Tongue (tissue), 2 donors: ENCODE data around the gene GATAD2B. TPM values are rescaled to one million over a fixed set of nuclear protein-coding genes. Genes with fewer than 3 reads are reported as not detected.
"Not testable (repeated sequence)": the region's sequence is repeated elsewhere in the genome, so short reads cannot be mapped to it uniquely, and the experiment has no call there.

Experiments used
- DNase-seq: peaks from one replicate; pipeline ENCODE4 v3.0.0-alpha.2; 2015
- total RNA-seq: library from RNA; depleted of rRNA; stranded (reverse); fragments of >200 nt; gene quantifications from one replicate; pipeline ENCODE4 v1.2.3, GENCODE V29; 2014

The GATAD2B gene
- total RNA-seq, 1 donor from 2014 or later, result 11.2 TPM

GRCh38 chr1:153795934-153796785 lies 126.6 kb downstream of the GATAD2B start:
- DNase-seq, result no peak

- no peak for DNase-seq
These were observed 127.4 kb downstream of the GATAD2B start for GRCh38 chr1:153795330-153795837.

DNA sequence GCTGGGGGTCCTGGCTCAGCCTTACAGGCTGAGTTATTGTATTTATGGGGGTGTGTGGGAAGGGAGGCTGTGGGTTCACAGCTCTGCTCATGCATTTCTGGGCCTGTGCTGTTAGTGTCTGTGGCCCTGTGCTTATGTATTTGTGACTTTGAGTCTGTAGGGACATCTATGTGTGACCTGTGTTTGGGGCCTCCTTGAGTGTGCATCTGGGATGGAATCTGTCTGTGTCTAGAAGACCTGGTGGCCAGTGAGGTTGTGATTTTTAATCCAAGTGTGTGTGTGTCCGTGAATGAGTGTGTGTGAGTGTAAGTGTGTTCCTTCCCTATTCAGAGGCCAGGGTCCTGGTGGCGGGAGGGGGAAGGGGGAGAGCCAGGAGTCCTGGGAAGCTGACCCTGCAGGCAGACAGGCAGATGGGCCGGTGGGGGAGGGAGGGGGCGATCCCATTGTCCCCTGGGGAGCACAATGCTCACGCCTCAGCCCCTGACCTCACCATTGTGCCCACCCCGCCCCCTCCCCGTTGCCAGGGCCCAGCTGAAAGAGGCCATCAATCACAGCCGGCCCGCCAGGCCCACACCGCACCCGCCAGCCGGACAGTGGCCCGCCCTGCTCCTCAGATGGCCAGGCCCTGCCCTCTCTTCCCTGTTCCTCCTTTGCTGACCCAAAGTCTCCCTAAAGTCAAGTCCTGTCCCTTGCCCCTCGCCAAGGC lies 128.0 kb downstream of the GATAD2B start:
- no peak for DNase-seq

DNA sequence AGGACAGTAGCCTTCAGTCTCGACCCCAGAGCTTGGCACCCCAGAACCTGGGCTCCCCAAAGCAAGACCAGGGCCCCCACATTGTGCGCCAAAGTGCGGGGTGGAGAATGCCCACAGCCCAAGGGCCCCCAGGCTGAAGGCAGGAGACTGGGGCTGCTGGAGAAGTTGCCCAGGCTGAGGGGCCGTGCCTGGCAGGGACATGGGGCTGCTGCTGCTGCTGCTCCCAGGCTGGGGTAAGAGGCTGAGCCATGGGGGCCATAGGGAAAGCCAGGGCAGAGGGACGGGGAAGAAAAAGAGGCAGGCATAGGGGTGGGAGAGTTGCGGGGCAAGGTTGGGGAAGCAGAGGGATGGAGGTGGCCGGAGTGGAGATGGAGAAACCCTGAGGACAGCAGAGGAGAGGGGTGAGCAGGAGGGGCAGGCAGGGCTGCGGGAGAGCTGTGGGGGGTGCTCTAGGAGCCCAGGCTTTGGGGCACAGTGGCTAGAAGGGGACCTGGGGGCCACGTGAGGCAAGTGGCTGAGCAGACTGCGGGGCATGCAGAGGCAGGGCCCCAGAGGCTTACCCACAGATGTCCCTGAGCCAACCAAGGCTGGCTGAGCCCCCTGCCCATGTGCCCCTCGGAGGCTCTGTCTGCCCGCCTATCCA lies 128.7 kb downstream of the GATAD2B start:
- DNase-seq, result no peak

GRCh38 chr1:153793261-153793972 lies 129.4 kb downstream of the GATAD2B start:
- no peak for DNase-seq

DNA sequence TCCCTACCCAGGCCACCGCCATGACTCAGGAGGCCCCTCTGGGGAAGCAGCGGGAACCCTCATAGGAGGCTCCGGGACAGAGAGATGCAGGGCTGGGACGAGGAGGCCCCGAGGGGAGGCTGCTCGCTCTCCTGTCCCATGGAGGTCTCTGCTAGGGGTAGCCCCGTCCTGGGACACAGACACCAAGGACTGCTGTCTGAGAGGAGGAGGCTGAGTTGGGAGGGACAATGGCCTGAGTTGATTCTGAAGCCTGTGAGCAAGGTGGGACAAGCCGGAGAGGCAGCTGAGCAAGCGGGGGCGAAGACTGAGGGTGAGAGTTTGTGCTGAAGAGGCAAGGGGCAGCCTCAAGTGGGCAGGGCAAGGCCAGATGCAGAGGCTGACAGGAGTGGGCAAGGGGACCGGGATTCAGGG lies 130.1 kb downstream of the GATAD2B start:
- DNase-seq, result no peak

- no peak for DNase-seq
These were observed 131.0 kb downstream of the GATAD2B start for GRCh38 chr1:153791648-153792253.

DNA sequence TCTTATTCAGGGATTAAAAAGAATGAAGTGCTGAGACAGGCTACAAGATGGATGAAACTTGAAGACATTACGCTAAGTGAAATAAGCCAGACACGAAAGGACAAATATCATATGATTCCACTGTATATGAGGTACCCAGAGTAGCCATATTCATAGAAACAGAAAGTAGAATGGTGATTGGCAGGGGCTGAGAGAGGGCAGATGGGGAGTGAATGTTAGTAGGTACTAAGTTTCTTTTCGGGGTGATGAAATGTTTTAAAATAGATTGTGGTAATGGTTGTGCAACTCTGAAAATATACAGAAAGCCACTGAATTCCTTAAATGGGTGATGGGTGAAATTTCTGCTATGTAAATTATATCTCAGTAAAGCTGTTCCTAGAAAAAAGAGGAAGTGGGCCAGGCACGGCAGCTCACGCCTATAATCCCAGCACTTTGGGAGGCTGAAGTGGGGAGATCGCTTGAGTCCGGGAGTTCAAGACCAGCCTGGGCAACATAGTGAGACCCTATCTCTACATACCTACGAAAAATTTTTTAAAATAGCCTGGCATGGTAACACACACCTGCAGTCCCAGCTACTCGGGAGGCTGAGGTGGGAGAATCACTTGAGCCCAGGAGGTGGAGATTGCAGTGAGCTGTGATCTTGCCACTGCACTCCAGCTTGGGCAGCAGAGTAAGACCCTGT lies 131.7 kb downstream of the GATAD2B start:
- DNase-seq, result peak; percentile 58

- DNase-seq, result peak; percentile 96
These were observed 132.3 kb downstream of the GATAD2B start for GRCh38 chr1:153790313-153790965.

DNA sequence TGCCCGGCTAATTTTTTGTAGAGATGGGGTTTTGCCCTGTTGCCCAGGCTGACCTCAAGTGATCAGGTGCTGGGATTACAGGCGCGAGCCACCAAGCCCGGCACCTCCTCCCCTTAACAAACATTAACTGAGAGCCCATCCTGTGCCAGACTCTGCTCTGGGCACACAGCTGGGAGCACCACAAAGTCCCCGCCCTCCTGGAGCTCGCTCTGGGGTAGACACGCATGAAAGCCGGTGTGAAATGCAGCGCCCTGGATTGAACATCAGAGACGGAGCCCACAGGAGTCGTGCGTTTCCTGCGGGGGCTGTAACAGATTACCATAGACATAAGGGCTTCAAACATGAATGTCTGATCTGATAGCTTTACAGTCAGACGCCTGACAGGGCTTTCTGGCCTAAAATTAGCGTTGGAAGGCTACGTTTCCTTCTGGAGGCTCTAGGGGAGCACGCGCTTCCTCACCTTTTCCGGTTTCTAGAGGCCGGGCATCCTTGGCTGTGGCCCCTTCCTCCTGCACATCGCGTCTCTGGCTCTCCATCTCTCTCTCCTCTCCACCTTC lies 133.2 kb downstream of the GATAD2B start:
- peak; percentile 45 for DNase-seq

DNA sequence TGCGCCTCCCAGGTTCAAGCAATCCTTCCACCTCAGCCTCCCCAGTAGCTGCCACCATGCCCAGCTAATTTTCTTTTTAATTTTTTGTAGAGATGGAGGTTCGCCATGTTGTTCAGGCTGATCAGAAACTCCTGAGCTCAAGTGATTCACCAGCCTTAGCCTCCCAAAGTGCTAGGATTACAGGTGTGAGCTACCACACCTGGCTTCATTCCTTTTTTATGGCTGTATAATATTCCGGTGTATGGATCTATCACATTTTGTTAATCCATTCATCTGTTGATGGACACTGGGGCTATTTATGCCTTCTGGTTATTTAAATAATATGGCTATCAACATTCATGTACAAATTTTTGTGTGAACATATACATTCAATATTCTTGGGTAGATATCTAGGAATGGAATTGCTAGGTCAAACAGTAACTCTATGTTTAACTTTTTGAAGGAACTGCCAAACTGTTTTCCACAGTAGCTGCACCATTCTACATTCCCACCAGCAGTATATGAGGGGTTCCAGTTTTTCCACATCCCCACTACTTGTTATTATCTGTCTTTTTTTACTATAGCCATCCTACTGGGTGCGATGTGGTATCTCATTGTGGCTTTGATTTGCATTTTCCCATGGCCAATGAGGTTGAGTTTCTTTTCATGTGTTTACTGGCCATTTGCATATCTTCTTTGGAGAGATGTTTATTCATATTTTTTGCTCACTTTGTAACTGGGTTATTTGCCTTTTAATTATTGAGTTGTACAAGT lies 136.6 kb downstream of the GATAD2B start:
- DNase-seq, result no peak

GRCh38 chr1:153783233-153784190 lies 139.3 kb downstream of the GATAD2B start:
- DNase-seq, result peak; percentile 97

GRCh38 chr1:153782648-153783047 lies 140.1 kb downstream of the GATAD2B start:
- DNase-seq, result not testable (repeated sequence)

- DNase-seq, result no peak
These were observed 142.2 kb downstream of the GATAD2B start for GRCh38 chr1:153780551-153780950.

DNA sequence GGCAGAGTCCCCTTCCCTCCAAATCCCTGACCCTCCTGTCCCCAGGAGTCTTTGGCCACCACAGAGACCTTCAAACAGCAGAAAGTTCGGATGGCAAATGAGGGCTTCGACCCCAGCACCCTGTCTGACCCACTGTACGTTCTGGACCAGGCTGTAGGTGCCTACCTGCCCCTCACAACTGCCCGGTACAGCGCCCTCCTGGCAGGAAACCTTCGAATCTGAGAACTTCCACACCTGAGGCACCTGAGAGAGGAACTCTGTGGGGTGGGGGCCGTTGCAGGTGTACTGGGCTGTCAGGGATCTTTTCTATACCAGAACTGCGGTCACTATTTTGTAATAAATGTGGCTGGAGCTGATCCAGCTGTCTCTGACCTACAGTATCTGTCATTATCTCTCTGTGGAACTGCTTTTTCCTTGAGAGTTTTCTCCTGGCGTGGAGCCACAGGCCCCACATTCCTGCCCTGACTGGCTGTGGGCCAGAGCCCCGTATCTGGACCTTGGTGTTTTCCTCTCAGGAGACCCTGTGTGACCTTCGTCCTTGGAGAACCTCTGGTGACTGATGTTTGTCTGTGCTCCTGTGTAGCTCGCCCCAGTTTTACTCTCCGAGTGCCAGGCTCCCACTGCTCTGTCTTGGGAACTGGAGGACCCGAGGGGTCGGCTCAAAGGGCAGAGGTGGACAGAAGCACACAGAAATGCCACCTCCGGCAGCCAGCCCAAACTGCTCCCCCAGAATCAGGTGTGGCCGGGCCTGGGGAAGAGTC lies 142.8 kb downstream of the GATAD2B start:
- DNase-seq, result no peak

DNA sequence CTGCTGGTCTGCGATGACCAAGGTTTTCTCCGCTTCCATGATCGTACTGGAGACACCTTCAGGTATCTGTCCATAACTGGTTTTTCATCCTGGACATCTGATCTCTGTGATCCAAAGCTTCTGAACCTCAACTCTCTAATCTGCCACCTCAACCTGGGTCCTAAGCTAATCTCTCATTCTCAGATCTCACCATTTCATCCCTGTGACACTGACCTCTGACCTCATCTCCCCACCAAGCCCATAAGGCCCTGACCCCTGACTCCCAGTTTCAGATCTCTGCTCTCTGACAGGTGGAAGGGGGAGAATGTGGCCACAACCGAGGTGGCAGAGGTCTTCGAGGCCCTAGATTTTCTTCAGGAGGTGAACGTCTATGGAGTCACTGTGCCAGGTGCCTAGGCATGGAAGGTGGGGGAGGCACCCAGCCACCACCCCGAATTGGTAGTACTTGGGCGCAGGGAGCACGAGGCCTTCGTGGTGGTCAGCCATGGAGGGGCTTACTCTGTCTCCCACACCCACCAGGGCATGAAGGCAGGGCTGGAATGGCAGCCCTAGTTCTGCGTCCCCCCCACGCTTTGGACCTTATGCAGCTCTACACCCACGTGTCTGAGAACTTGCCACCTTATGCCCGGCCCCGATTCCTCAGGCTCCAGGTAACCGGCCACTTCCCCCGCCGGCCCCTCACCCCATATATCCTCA lies 143.8 kb downstream of the GATAD2B start:
- DNase-seq, result no peak
